DMS153 (cell line): ENCODE results near the gene PLTP.
"Not testable (repeated sequence)": the region's sequence is repeated elsewhere in the genome, so short reads cannot be mapped to it uniquely, and the experiment has no call there.

Experiments
- DNase-seq: peaks from one replicate; lab custom pipeline; 2025; lab: John Stamatoyannopoulos, UW

PLTP gene

DNA sequence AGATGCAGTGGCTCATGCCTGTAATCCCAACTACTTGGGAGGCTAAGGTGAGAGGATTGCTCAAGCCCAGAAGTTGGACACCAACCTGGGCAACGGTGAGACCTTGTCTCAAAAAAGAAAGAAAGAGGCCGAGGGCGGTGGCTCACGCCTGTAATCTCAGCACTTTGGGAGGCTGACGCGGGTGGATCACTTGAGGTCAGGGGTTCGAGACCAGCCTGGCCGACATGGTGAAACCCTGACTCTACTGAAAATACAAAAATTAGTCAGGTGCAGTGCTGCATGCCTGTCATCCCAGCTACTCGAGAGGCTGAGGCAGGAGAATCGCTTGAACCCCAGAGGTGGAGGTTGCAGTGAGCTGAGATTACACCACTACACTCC is 37.9 kb downstream of the PLTP start:
- DNase-seq: not testable (repeated sequence)

DNA sequence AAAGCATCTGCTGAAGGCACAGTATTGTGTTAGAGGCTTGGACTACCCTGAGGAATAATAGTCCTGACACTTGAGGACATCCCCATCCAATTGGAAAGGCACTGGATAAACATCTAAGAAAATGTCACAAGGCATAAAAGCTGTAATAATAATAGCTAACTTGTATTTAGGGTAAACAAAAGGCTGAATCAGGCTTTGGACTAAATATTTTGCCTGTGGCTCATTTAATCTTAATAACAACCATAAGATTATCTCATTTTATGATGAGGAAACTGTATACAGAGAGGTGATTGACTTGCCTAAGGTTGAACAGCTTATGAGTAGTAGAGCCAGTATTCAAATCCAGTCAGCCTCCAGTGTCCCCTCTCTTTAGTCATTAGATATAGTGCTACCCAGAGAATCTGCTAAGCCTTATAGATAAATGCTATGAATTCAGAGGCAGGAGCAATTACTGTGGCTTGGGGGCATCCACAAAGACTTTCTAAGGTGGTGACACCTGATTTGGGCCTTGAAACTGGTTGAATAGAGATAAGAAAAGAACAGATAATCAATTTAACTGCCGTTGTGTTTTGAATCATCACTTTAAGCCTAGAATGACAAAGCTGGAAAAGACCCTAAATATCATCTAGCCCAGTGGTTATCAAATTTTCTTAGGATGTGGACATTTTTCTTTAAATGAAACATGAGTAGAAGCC is 38.4 kb downstream of the PLTP start:
- no peak for DNase-seq

DNA sequence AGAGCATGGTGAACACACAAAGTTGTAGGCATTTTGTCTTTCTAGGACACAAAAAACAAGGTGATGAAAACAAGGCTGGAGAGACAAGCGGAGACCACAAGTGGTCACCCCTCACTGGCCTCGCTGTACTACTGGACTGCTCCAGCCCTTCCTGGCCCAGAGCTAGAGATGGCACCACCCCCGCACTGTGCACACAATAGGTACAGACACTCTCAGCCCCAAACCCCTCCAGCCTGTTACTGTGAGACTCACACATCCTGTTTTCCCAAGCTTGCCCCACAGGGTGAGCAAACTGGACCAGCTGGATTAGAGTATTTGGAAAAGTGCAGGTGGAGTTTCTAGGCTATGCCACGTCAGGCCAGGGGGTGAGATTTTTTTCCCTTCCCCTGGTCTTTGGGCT is 39.3 kb downstream of the PLTP start:
- DNase-seq: no peak

DNA sequence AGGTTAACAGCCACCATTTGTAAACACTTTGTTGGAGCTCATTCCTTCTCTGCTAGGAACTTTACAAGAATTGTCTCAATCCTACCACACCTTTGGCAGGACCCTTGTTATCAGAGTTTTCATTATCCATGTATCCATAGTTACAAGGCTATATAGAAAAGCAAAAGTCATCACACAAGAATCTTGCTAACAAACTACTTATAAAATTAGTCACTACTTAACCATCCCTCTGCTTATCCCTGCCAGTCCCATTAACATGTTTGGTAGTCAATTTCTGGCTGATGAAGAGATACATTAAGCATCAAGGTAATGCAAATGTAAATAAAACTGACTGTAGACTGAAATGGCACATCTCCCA is 44.2 kb downstream of the PLTP start:
- DNase-seq: no peak

DNA sequence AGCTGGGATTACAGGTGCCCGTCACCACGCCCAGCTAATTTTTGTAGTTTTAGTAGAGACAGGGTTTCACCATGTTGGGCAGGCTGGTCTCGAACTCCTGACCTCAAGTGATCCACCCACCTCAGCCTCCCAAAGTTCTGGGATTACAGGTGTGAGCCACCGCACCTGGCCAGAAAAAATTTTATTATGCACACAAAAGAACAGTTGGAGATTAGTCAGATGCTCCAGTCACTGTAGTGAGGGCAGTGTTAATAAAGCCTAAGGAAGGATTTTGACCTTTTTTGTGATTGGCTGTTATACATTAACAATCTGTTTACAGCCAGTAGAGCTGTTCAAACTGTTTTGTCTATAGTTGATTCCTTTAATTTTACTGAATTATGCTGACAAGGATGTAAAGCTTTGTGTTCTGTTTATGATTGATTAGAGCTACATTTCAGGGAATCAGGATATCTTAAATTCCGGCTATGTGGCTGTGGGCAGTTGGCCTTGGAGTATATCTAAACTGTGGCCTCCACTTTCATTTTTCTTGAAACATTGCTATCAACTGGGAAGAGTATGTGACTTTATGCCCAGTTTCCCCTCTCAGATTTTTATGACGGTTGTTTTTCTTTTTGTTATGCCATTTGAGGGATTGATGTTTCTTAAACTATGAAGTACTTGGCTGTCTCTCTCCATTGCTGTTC is 44.7 kb downstream of the PLTP start:
- DNase-seq: no peak

DNA sequence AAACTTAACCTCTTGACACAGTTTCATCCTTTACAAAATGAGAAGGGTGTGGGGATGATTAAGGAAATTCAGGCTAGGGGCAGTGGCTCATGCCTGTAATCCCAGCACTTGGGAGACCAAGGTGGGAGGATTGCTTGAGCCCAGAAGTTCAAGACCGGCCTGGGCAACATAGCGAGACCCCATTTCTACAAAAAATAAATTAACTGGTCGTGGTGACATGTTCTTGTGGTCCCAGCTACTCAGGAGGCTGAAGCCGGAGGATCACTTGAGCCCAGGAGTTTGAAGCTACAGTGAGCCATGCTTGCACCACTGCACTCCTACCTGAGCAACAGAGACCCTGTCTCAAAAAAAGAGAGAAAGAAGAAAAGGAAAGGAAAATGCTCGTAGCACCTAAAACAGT is 45.5 kb downstream of the PLTP start:
- DNase-seq: no peak

DNA sequence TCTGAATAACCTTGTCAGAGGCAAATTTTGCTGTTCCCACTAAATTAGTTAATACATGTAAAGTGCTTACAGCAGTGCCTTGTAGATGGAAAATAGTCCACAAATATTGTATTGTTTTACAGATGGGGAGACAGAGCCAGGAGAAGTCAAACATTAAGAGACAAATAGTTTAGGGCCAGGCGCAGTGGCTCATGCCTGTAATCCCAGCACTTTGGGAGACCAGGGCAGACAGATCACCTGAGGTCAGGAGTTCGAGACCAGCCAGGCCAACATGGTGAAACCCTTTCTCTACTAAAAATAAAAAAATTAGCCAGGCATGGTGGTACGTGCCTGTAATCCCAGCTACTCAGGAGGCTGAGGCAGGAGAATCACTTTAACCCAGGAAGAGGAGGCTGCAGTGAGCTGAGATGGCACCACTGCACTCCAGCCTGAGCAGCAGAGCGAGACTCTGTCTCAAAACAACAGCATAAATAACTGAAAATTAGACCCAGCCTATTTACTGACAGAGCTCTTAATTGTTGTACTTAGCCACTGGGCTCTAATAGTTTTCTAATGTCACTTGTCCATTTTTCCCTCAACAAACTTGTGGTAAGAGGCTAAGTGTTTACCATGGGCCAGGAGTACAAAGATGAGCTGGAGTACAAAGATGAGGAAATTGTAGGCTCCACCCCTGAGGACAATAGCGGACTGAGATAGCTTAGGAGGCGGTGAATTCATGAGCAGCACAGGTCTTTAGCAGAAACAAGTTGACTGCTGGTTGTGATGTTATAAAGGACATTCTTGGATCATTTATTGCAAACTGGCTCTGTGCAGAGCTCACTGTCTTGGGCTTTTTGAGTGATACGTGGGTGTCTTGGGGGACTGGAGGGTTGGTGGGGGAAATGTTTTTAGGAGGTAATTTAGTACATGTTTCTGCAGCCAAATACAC is 48.1 kb downstream of the PLTP start:
- DNase-seq: peak; percentile 42

DNA sequence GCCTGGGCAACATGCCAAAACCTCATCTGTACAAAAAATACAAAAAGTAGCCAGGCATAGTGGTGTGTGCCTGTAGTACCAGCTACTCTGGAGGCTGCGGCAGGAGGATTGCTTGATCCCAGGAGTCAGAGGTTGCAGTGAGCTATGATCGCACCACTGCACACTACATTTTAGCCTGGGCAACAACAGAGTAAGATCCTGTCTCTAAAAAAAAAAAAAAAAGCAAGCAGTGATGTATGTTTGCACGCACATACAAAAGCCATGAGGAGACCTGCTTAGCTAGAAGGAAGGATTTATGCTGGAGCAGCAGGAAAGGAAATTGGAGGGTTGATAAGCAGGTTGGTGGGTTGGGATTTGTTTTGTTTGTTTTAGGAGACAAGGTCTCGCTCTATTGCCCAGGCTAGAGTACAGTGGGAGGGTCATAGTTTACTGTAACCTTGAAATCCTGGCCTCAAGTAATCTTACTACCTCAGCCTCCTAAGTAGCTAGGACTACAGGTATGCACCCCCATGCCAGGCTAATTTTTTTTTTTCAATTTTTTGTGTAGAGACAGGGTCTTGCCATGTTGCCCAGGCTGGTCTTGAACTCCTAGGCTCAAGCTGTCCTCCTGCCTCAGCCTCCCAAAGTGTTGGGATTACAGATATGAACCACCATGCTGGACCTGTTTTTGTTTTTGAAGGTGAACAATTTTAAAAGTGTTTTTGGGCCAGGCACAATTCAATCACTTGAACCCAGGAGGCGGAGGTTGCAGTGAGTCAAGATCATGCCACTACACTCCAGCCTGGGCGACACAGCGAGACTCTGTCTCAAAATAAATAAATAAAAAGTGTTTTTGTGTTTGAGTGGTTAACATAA is 50.5 kb downstream of the PLTP start:
- peak; percentile 44 for DNase-seq

DNA sequence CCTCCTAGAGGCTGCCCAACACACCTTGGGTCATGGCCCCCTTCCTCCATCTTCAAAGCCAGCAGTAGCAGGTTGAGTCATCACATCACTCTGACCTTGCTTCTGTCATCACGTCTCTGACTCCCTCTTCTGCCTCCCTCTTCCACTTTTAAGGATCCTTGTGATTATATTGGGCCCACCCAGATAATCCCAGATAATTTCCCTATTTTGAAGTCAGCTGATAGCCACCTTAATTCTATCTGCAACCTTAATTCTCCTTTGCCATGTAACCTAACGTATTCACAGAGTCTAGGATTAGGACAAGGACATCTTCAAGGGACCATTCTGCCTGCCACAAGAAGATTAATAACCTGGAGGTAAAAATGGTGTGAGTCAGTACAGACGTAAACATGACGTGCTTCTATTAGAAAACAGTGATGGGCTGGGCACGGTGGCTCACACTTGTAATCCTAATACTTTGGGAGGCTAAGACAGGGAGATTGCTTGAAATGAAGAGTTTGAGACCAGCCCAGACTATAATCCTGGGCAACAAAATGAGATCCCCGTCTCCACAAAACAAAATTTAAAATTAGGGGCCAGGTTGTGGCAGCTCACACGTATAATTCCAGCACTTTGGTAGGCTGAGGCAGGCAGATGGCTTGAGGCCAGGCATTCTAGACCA is 51.3 kb downstream of the PLTP start:
- DNase-seq: no peak

DNA sequence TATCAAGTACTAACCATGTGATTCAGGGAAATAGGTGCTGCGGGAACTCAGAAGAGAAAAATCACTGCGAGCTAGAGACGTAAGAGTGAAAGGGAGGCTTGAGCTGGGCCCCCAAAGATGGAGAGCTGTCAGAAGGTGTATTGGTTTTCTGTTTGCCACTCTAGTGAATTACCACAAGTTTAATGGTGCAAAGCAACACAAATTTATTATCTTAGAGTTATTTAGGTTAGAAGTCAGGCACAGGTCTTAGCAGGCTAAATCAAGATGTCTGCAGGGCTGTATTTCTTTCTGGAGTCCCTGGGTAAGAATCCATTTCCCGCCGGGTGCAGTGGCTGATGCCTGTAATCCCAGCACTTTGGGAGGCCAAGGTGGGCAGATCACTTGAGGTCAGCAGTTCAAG is 52.0 kb downstream of the PLTP start:
- no peak for DNase-seq

DNA sequence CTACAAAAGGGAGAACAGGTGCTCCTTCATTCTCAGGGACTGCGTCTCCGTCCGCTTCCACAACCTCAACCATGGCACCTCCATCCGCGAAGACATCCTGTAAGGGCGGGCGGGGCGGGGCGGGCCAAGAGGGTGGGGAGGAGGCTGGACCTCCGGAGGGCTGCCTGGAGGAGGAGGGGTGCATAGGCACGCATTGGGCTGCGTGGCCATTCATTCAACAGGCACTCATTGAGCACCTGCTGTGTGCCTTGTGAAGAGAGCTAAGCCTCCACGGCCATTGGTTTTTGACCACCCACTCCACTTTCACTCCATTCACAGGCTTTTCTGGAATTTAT is 54.1 kb downstream of the PLTP start:
- DNase-seq: no peak

DNA sequence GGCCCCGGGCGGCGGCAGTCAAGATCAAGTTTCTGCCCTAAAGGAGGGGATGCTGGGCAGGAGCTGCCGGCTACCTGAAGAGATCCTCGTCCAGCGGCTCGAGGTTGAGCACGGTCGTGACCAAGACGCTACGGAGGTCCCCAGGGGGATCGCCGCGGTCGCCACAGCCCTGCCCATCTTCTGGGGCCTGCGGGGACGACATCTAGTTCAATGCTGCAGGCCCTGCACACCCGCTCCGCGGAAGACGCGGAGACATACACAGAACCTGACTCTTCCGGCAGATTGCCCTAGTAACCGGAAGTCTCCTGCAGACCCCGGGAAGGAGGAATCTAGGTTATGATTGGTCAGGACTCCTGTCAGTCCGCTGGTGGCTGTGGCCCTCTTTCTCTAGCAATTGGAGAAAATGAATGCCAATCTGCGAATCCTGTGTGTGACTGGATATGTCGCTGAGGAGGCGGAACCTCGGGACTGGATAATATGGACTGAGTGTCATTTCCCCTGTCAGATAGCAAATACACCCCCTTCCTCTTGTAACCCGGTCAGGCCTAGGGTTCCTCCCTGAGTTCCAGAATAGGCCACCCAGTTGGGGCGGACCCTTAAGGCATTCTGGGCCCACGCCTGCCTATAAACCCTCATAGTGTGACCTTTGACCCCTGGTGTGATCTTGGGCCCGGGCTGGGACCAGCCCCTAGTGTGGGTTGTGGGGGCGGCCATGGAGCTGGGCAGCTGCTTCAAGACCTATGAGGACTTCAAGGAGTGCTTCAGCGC is 54.7 kb downstream of the PLTP start, which contains the start of the genes ACOT8 and ZSWIM3:
ACOT8 (minus strand) TSS at position 279 of the 768 bp plus-strand sequence; CDS start at position 202, 77 bp downstream.
ZSWIM3 (plus strand) TSS at position 501 of the 768 bp plus-strand sequence; CDS start at position 713, 212 bp downstream.
- peak; percentile 99 for DNase-seq

DNA sequence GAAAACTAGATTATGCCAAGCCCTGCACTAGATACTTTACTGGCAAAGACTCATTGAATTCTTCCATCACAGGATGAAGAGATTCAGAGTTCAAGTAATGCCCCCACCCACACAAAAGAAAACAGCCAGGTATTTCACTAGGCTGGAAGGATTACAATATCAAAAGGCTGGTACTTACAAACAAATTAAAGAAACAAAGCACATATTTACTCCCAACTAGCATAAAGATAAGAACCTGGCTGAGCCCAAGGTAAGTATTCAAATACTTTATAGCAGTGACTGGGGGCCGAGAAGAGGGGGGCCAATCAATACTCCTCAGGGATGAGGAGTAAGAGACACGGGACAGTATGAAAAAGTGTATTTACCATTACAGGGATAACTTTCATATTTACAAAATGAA is 58.5 kb downstream of the PLTP start:
- DNase-seq: no peak

DNA sequence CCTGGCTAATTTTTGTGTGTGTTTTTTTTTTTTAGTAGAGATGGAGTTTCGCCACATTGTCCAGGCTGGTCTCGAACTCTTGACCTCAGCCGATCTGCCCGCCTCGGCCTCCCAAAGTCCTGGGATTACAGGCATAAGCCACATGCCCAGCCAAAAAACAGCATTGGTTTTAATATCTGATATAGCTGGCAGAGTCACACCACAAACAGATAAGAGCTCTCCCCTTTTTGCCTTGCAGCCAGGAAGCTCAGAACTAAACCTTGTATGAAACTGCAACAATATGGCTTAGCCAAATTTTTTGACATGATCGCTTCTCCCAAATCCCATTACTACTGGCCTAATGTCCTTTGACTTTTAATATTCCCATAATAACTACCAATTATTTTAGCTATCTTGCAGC is 59.6 kb downstream of the PLTP start:
- DNase-seq: no peak

DNA sequence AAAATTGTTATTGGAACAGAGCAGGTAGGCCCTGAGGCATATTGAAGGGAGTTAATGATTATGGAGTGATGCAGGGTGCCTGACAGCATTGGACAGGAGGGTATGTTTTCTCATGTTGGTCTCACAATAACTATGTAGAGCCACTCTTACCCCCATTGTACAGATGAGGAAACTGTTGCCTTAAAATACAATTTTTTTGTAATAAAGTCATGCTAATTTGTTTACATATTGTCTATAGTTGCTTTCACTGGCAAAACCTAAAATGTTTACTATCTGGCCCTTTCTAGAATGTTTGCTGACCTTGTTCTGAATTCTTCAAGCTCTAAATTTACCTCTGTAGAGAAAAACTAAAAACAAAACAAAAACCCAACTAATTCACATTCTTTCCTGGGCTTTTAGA is 60.5 kb downstream of the PLTP start:
- DNase-seq: no peak

DNA sequence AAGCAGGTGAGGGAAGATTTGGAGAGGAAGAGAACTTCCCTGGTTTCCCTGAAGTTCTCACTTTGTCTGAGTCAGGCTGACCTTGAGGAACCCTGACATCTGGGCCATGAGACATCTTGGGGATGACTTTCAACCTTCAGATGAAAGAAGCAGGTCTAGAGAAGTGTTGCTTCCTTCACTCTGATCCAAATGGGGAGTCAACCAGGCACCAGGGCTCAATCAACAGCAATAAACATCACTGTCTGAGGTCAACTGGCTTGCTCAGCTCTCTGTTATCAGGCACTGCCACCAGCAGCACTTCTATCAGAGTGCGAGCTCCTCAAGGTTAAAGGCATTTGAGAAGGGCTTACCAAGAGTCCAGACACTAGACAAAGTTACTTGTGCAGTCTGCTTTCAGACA is 61.0 kb downstream of the PLTP start:
- no peak for DNase-seq

DNA sequence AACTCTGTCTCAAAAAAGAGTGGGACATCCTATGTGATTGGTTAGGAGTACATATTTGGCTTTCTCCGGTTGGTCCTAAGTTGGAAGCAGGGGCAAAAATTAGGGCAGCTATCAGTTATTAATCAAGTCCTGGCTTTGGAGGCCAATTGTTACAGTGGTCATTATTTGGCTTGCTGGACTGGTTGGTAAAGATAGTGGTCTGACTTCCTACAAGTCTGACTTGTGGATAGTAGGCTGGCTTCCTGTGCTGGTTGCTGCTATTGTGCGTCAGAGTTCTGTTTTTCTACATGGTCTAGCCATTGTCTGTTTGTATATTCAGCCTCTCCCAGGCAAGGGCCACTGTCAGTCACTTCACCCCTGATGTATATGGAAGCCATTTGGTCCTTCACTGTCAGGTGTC is 61.7 kb downstream of the PLTP start:
- DNase-seq: no peak

DNA sequence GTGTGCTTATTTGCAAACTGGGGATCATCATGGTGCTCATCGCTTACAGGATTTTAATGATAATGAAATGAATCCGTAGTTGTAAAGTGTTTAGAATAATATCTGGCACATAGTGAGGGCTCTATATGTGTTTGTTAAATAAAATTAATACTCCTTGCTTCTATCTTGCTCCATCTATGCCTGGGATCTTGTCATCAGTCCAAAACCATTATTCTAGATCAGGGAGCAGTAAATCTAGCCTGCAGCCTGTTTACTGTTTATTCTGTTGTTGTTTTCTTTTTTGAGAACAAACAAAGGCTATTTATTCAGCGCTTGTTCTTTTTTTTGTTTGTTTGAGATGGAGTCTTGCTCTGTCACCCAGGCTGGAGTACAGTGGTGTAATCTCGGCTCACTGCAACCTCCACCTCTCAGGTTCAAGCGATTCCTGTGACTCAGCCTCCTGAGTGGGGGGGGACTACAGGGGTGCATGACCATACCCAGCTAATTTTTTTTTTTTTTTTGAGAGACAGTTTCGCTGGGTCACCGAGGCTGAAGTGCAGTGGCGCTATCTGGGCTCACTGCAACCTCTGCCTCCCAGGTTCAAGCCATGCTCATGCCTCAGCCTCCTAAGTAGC is 62.9 kb downstream of the PLTP start:
- DNase-seq: no peak
